HuH-7 (cell line): ENCODE results near the gene TSC1.

Experiments
- DNase-seq: peaks from one replicate; pipeline ENCODE4 v3.0.0; 2011; ENCODE audit warnings: low spot score

Gene TSC1

GRCh38 chr9:132887181-132888120, 57.0 kb downstream of the TSC1 start:
- no peak for DNase-seq

DNA sequence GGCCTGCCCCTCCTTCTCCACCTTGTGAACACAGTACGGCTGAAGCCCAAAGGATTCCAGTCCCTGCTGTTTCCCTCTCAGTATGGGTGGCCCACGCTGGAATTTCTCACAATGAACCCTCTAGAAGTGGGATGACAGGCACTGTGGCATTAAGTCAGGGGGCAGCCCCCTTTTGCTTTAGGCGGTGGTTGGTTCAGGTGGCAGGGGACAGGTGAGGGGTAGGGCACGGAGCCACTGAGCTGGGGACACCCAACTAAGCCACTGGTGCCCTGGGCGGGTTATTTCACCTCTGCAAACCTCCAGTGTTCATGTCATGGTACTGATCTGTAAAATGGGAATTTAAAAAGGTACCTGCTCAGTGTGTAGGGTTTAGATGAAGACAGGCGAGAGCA, 58.1 kb downstream of the TSC1 start:
- no peak for DNase-seq

DNA sequence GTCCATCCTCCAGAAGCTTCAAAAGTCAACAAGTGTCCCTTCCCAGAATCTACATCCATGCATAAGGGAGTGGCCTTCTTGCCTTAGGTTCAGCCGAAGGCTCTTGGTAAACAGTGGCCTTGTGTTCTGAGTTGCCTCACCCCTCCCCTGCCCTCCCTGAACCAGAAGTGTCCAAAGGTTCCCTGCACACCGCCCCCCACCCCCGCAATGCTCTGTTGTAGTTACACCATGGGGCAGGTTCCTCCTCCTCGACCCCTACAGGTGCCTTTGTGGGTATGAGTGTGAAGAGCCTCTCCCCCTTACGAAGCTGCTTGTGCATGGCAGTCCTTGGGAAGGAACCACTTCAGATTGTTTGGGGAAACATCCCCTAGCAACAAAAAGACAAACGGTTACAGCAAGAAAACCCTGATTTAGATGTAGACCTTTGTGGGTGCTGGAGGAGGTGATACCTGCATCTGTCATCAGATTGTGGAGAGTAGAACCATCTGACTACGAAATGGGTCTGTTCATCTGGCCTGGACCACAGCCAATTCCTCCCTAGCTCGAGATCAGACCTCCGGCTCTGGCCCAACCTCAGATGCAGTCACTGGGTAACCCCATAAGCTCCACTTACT, 58.6 kb downstream of the TSC1 start:
- DNase-seq, result no peak

DNA sequence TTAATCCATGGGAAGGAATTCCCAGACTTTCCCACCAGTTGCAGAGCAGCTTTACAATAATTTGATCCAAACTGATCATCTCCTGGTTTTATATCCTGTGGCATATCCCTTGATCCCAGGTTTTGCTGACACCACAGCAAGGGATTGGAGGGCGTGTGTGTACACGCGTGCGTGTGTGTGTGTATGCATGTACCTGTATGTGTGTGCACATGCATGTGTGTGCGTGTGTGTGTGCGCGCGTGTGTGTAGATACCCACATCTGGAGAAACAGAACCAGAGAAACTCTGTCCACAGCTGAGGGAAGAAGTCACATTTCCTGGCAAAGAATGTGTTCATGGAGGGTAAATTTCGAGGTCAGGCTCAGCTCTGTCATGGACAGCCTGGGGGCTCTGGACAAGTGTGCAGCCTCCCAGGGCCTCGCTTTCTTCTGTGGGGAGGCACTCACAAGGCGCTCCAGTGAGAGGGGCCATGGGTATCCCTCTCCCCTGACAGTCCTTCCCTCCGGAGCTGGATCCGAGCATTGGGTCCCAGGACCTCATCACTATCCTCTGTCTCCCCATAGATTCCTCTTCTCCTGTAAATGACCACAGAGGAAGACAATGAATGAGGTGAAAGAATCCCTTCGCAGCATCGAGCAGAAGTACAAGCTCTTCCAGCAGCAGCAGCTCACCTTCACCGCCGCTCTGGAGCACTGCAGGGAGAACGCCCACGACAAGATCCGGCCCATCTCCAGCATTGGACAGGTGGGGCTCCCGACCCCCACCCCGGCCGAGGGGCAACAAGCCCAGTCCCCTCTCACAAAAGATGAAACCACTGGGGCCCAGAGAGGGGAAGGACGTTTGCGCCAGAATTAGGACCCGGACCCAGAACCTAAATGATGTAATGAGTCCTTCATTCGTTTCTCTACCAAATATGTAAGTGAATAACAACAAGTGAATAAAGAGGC, 60.8 kb downstream of the TSC1 start:
- no peak for DNase-seq

DNA sequence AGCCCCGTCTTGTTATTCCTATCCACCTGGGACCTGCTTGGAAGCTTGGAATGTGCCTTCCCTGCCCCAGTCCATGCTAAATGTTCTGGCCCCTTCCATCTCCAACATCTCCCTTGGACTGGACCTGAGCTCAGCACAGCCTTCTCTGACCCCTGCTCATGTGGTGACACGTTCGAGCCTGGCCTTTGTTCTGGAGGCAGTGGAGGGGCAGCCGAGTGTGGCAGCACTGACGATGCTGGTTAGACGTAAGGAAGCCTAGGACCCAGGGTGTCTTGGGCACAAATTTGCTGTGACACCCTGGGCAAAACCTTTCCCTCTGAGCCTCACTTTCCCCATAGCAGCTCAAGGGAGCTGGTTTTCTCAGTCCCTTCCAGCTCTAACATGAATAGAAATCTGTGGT, 61.8 kb downstream of the TSC1 start:
- no peak for DNase-seq

- no peak for DNase-seq
Measured at GRCh38 chr9:132881826-132882225, 62.6 kb downstream of the TSC1 start.

DNA sequence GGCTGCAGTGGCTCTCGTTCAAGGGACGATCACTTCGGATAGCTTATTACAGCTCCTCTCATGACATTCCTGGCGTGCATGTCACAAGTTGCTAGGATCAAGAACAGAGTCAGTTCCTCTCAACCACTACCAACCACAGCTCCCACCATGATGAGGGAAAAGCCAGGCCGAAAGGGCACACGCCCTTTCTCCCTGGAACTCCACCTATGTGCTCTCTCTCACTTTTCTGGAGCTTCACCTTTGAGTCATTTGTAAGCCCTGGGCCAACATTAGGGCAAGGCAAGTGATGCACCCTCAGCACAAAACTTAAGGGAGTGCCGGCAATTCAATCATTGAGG, 64.1 kb downstream of the TSC1 start:
- DNase-seq, result no peak

GRCh38 chr9:132879457-132880323, 64.7 kb downstream of the TSC1 start:
- DNase-seq, result no peak

DNA sequence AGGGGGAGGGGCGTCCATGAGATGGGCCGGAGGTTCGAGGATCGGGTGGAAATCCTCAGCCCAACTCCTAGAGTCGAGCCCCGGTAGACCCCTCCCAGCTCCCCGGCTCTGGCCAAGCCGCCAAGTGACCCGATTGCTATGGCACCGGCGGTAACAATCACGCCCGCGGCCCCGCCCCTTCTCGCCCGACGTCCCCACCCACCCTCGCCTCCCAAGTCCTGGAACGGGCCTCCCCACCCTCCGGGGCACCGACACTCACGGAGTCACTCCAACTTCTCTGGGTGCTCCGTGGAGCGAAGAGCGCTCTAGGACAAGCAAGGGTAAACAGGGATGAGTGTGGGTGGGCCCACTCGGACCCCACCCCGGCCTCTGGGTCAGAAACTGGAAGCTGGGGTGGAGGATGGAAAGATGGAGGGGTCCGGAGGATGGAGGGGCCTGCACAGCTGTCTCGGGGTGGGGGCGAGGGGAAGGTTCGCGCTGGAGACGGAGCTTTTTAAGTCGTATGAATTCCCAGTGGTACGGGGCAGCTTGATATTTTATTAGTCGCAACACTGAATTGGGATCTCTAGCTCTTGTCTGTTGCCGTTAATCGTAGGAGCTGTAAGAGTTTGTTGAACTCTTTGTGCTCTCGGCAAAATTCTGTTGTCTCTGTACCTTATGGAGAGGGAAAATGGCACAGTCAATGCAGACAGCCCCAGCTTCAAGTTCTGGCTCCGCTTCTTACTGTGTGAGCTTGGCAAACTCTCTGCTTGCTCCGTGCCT, 65.5 kb downstream of the TSC1 start, which contains the start of gene SPACA9:
Gene SPACA9 (plus strand): TSS at position 204 of the 762 bp plus-strand sequence. CDS start 5,050 bp downstream, outside the sequence.
- DNase-seq, result peak; percentile 72

GRCh38 chr9:132877824-132878694, 66.4 kb downstream of the TSC1 start, which contains the start of gene AK8:
Gene AK8, minus strand, starts transcription at chr9:132878284. Its CDS starts 29 bp downstream, at chr9:132878255.
- peak; percentile 87 for DNase-seq

- no peak for DNase-seq
Measured at GRCh38 chr9:132877458-132877823, 67.0 kb downstream of the TSC1 start.

DNA sequence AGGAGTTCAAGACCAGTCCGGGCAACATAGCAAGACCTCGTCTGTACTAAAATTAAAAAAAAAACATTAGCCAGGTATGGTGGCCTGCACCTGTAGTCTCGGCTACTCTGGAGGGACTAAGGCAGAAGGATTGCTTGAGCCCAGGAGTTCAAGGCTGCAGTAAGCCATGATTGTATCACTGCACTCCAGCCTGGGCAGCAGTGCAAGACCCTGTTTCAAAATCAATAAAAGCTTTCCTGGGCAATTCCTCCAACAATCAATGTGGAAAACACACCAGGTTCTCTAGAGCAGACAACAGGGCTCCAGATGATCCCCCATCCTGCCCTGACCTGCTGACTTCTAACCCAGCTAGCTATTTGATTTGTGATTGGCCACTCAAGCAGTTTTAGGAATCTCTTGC, 67.6 kb downstream of the TSC1 start:
- no peak for DNase-seq

- DNase-seq, result no peak
Measured at GRCh38 chr9:132875159-132875558, 69.3 kb downstream of the TSC1 start.

GRCh38 chr9:132873403-132873802, 71.0 kb downstream of the TSC1 start:
- DNase-seq, result no peak

GRCh38 chr9:132869266-132869665, 75.2 kb downstream of the TSC1 start:
- no peak for DNase-seq

DNA sequence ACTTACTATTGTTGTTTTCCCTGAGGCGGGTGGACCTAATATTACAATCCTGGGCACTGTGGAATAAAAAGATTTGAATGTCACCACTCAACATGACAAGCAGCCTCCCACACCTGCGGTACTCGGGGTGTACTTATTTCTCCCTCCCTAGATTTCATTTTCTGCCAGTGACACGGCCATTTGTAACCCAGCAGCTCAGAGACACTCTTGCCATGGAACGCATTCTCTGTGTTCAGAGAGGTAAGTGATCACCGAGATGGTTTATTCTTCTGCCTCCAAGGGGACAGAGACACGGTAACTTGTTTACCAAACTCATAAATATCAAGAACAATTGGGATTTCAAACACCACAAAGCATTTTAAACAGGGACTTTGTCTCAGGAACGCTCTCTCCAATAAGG, 77.5 kb downstream of the TSC1 start:
- DNase-seq, result no peak

DNA sequence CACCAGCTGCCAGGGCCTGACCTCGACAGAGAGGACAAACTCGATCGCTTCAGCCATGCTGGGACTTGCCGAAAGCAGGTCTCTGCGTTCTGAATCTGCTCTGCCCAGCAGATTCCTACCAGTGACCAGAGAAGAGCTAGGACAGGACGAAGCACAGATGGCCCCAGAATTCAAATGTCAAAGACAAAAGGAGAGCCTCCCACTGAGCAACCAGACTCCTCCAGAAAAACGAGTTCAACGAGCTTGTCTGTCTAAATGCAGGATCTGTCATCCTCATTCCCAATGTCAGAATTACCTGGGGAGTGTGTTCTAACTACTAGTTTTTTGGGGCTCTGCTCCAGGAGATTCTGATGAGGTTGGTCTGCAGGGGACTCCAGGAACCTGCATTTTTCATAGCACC, 79.7 kb downstream of the TSC1 start:
- DNase-seq, result no peak

DNA sequence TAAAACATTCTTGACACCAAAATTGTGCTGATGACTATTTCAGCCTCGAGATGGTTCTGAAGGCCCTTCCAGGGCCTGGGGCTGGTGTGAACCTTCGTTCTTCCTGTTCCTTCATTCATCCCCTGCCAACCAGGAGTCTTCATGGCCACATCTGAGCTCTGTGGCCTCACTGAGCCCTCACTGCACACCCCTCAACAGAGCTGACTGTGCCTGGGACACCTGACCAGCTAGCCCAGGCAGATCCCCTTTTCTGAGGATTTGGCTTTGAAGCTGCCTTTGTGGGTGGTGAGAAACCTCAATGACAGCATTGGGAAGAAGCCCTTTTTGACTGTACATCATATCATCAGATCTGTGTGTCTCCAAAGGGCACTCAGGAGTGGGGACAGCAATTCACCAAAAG, 80.1 kb downstream of the TSC1 start:
- DNase-seq, result no peak

DNA sequence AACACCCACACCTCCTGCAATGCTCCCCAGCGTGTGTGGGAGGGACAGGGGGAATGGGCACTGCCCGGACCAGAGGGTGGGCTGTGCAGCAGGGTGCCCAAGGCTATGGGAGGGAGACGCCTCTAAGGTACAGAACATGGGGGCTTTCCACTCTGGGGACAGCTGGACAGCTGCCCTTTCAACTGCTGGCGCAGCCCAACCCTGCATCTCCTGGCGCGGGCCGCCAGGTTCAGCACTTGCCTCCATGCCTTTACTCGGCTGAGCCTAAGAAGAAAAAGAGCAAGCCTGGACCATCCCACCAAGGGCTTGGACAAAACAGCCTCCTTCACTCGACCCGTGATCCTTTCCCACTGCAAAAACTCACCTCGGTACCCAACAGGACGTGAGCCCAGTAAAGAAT, 81.3 kb downstream of the TSC1 start:
- no peak for DNase-seq

- DNase-seq, result no peak
Measured at GRCh38 chr9:132862533-132862932, 81.9 kb downstream of the TSC1 start.
